HepG2 (cell line): ENCODE results near the gene PCAT7. TPM values are rescaled to one million over a fixed set of nuclear protein-coding genes. Genes with fewer than 3 reads are reported as not detected.

Source experiments
- ATAC-seq: fragments of 200-7000 bp; cut with Tn5 transposase; 3 replicates; pipeline ENCODE4 v1.9.1; 2020; ENCODE audit warnings: mild to moderate bottlenecking, moderate library complexity
- BruUV-seq: library from RNA; stranded (reverse); fragments of 400-500 nt; replicated peaks from 2 replicates; lab custom pipeline; 2021; lab: Mats Ljungman, UMichigan
- CTCF ChIA-PET: fragments of 300-600 bp; formaldehyde crosslinking; extraction: SDS; loops from one replicate; lab custom pipeline; 2021; ENCODE audit warnings: low total read pairs, inconsistent platforms, low intra/inter-chr PET ratio; lab: Yijun Ruan, JAX
- POLR2A ChIA-PET: fragments of 350-600 bp; sonication (Branson Sonifier 250); formaldehyde crosslinking; loops from one replicate; lab custom pipeline; 2020; ENCODE audit warnings: antibody characterized with exemption, inconsistent platforms; lab: Yijun Ruan, JAX
- DNase-seq: peaks from one replicate; pipeline ENCODE4 v3.0.0-alpha.2; 2015; ENCODE audit warnings: low spot score
- FAIRE-seq: peaks from 3 replicates; lab custom pipeline; 2011; peaks lifted over from hg19 to GRCh38; lab: Jason Lieb, UNC
- H2AFZ ChIP-seq: one replicate; pipeline ENCODE4 v1.6.1; 2011; ENCODE audit warnings: low read length, inconsistent platforms
- H3K27ac ChIP-seq: fragments of 300-600 bp; 3 replicates; pipeline ENCODE4 v1.8.0; 2011; ENCODE audit warnings: mixed run types, mild to moderate bottlenecking, mixed read lengths, low read length, inconsistent platforms; ENCODE audit not compliant: insufficient read depth; ENCODE audit errors: extremely low read length
- H3K27me3 ChIP-seq, 2 experiments: fragments of 200-600 bp in 1 of 2; 2 replicates in 1 of 2; 3 replicates in 1 of 2; pipeline versions ENCODE4 v1.6.0 to v1.8.0; 2011; ENCODE audit warnings: low read length in 2 of 2, mild to moderate bottlenecking in 2 of 2, moderate library complexity in 2 of 2, inconsistent platforms in 1 of 2; ENCODE audit not compliant: insufficient read depth in 2 of 2, control insufficient read depth in 1 of 2
- H3K36me3 ChIP-seq, 2 experiments: fragments of 200-600 bp in 1 of 2; replicated peaks in 1 of 2; 2 replicates in 1 of 2; 3 replicates in 1 of 2; pipeline versions ENCODE4 v1.5.1 to v1.8.0; 2011; ENCODE audit warnings: low read length in 2 of 2, inconsistent platforms in 1 of 2; ENCODE audit not compliant: insufficient read depth in 2 of 2, control insufficient read depth in 1 of 2
- H3K4me1 ChIP-seq: 2 replicates; pipeline ENCODE4 v1.5.1; 2012; ENCODE audit warnings: low read length, inconsistent platforms; ENCODE audit not compliant: insufficient read depth
- H3K4me2 ChIP-seq: 2 replicates; pipeline ENCODE4 v1.6.0; 2011; ENCODE audit warnings: low read depth, low read length, inconsistent platforms
- H3K4me3 ChIP-seq, 3 experiments: fragments of 200-600 bp in 1 of 3; sonication (generic), shearing (Covaris generic) in 1 of 3; replicated peaks in 1 of 3; 2 replicates each; pipeline ENCODE4 v1.5.1; 2011 to 2016; ENCODE audit warnings: low read length in 3 of 3, inconsistent platforms in 2 of 3, low read depth in 2 of 3, mild to moderate bottlenecking in 2 of 3, control low read depth in 1 of 3, mixed read lengths in 1 of 3; ENCODE audit not compliant: insufficient read depth in 1 of 3
- H3K79me2 ChIP-seq: one replicate; pipeline ENCODE4 v1.6.1; 2011; ENCODE audit warnings: low read length, inconsistent platforms; ENCODE audit not compliant: insufficient read depth
- H3K9ac ChIP-seq: 2 replicates; pipeline ENCODE4 v1.6.0; 2011; ENCODE audit warnings: mild to moderate bottlenecking, low read depth, low read length, inconsistent platforms; ENCODE audit not compliant: insufficient read depth
- H3K9me3 ChIP-seq: 2 replicates; pipeline ENCODE4 v1.5.1; 2012; ENCODE audit warnings: mild to moderate bottlenecking, low read length
- H4K20me1 ChIP-seq: 2 replicates; pipeline ENCODE4 v1.6.0; 2011; ENCODE audit warnings: inconsistent platforms, mild to moderate bottlenecking, low read length, moderate library complexity; ENCODE audit not compliant: insufficient read depth
- ESRRA ChIP-seq: sonication (generic); formaldehyde crosslinking; IDR thresholded peaks from 2 replicates; pipeline ENCODE4 v1.5.1; 2020; ENCODE audit warnings: mild to moderate bottlenecking, low read depth, missing genetic modification reagents
- PHF8 ChIP-seq: sonication (generic); formaldehyde crosslinking; IDR thresholded peaks from 2 replicates; pipeline ENCODE4 v1.5.0; 2020; ENCODE audit warnings: missing genetic modification reagents
- RFX3 ChIP-seq: IDR thresholded peaks from 2 replicates; pipeline ENCODE4 v1.6.1; 2016; ENCODE audit warnings: missing biosample characterization, missing genetic modification reagents
- SATB2 ChIP-seq: sonication (generic); formaldehyde crosslinking; IDR thresholded peaks from 2 replicates; pipeline ENCODE4 v1.5.0; 2020; ENCODE audit warnings: missing genetic modification reagents
- SETDB1 ChIP-seq: sonication (generic); formaldehyde crosslinking; IDR thresholded peaks from 2 replicates; pipeline ENCODE4 v1.5.1; 2020; ENCODE audit warnings: missing genetic modification reagents, mild to moderate bottlenecking, borderline replicate concordance
- TAF1 ChIP-seq: sonication (generic); formaldehyde crosslinking; IDR thresholded peaks from 2 replicates; pipeline ENCODE4 v1.4.0; 2020; ENCODE audit warnings: missing genetic modification reagents
- TFDP2 ChIP-seq: sonication (generic); formaldehyde crosslinking; IDR thresholded peaks from 2 replicates; pipeline ENCODE4 v1.4.0; 2020; ENCODE audit warnings: missing genetic modification reagents
- ZNF543 ChIP-seq: sonication (generic); formaldehyde crosslinking; IDR thresholded peaks from 2 replicates; pipeline ENCODE4 v1.4.0; 2020; ENCODE audit warnings: mild to moderate bottlenecking, missing genetic modification reagents
- ZNF598 ChIP-seq: sonication (generic); formaldehyde crosslinking; IDR thresholded peaks from 2 replicates; pipeline ENCODE4 v1.5.1; 2020; ENCODE audit warnings: mild to moderate bottlenecking, missing genetic modification reagents, borderline replicate concordance
- ZSCAN9 ChIP-seq: IDR thresholded peaks from 2 replicates; pipeline ENCODE4 v1.6.1; 2016; ENCODE audit warnings: borderline replicate concordance
- WGBS: methylation state at CpG from one replicate; pipeline ENCODE4 v1.1.6; 2017; ENCODE audit warnings: low lambda C conversion rate; 5-methylcytosine and 5-hydroxymethylcytosine counted together
- in situ Hi-C: cut with HindIII; loops from 2 replicates; pipeline ENCODE4 v1.10.0; 2017; ENCODE audit warnings: low pct_unique_long_range_greater_than_20kb; ENCODE audit not compliant: extremely low pct_ligation_motif_present
- intact Hi-C: fragments of 100-400 bp; cut with micrococcal nuclease; formaldehyde crosslinking; loops from one replicate; pipeline ENCODE4 v1.10.0; 2022; ENCODE audit not compliant: unreplicated experiment
- polyA plus RNA-seq, 8 experiments: library from polyadenylated mRNA; depleted of rRNA in 3 of 8; stranded (reverse) in 7 of 8; unstranded in 1 of 8; fragments of >200 nt; fragmentation: Illumina TruSeq in 4 of 8; extraction: Trizol in 4 of 8; gene quantifications; 2 replicates each; pipeline versions ENCODE4 v1.2.1 to v1.2.3, GENCODE V29; 2011 to 2016; ENCODE audit warnings: low read depth in 4 of 8, missing spikeins in 1 of 8, mixed read lengths in 1 of 8; ENCODE audit not compliant: insufficient read depth in 1 of 8
- total RNA-seq, 5 experiments: library from RNA; depleted of rRNA; stranded (reverse); fragments of >200 nt; fragmentation: Illumina TruSeq; extraction: Trizol; gene quantifications; 2 replicates each; pipeline ENCODE4 v1.2.3, GENCODE V29; 2016; ENCODE audit warnings: low read depth in 1 of 5
- TF ChIP-seq, protein P1 (sequence below): sonication (generic); formaldehyde crosslinking; IDR thresholded peaks from 2 replicates; pipeline ENCODE4 v1.4.0; 2020; ENCODE audit warnings: mild to moderate bottlenecking, missing genetic modification reagents
- TF ChIP-seq, protein P2 (sequence below): sonication (generic); formaldehyde crosslinking; IDR thresholded peaks from 2 replicates; pipeline ENCODE4 v1.5.1; 2020; ENCODE audit warnings: mild to moderate bottlenecking, missing genetic modification reagents, moderate library complexity

Gene PCAT7
- total and polyA plus RNA-seq, 2 of the 13 experiments (the other 11 are each of a cell fraction or from before 2014, with no cell fraction given), result 2.3 to 3.9 TPM

DNA sequence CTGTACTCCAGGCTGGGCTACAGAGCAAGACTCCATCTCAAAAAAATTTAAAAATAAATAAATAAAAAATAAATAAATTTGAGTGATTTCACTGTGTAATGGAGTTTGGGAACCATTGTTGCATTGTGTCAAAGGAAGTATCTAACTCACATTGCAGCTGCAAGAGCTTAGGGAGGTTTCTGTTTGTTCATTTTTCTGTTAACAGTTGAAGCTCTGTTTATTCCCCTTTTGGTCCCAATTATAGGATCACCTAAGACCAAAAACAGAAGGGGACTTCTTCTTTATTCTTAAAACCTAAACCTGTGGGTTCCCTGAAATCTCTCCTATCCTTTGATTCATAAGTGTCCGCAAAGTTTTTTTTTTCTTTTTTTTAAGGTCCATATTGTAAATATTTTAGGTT is 28.6 kb upstream of the PCAT7 start:
- Histone ChIP-seq H3K4me2 (no peak overlapping the region), H3K9ac (no peak overlapping the region)
- CTCF ChIA-PET, result no interaction called here
- TF ChIP-seq TAF1, result no peak
- no peak for TF ChIP-seq ZNF543
- no peak for TF ChIP-seq ZNF598
- TF ChIP-seq, protein P1, sequence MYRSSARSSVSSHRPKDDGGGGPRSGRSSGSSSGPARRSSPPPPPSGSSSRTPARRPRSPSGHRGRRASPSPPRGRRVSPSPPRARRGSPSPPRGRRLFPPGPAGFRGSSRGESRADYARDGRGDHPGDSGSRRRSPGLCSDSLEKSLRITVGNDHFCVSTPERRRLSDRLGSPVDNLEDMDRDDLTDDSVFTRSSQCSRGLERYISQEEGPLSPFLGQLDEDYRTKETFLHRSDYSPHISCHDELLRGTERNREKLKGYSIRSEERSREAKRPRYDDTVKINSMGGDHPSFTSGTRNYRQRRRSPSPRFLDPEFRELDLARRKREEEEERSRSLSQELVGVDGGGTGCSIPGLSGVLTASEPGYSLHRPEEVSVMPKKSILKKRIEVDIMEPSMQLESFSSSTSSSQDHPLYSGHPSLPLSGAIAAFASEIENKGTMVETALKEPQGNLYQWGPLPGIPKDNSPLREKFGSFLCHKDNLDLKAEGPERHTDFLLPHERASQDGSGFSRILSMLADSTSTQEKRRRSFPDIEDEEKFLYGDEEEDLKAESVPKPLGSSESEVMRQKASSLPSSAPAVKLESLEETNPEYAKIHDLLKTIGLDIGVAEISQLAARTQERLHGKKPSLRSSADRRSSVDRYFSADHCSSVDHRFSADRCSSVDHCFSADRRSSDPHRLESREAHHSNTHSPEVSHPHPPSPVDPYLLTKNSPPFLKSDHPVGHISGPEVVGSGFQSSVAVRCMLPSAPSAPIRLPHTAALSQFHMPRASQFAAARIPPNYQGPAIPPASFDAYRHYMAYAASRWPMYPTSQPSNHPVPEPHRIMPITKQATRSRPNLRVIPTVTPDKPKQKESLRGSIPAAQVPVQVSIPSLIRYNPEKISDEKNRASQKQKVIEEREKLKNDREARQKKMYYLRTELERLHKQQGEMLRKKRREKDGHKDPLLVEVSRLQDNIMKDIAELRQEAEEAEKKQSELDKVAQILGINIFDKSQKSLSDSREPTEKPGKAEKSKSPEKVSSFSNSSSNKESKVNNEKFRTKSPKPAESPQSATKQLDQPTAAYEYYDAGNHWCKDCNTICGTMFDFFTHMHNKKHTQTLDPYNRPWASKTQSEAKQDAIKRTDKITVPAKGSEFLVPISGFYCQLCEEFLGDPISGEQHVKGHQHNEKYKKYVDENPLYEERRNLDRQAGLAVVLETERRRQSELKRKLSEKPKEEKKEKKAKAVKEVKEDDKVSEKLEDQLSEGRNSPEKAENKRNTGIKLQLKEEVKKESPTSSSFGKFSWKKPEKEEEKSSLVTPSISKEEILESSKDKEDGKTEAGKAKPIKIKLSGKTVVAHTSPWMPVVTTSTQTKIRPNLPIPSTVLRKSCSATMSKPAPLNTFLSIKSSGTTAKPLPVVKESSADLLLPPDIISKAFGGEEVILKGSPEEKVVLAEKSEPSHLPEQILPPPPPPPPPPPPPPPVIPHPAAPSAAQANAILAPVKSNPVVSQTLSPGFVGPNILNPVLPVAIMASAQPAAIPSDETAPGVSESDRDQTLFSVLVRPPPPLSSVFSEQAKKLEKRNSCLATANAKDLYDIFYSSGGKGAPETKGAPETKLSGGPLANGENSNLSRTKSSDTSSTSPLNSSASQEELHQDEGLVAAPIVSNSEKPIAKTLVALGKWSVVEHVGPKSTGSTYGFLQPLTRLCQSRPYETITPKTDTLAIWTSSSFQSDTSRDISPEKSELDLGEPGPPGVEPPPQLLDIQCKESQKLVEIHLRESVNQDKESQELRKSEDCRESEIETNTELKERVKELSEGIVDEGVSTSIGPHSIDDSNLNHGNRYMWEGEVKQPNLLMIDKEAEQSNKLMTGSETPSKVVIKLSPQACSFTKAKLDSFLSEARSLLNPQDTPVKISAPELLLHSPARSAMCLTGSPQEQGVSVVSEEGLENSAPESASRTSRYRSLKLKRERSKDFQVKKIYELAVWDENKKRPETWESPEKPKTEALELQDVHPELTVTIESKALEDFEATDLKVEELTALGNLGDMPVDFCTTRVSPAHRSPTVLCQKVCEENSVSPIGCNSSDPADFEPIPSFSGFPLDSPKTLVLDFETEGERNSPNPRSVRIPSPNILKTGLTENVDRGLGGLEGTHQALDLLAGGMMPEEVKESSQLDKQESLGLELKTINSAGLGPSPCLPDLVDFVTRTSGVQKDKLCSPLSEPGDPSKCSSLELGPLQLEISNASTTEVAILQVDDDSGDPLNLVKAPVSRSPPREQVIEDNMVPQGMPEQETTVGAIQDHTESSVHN (CRISPR knock-in tag), result no peak
- TF ChIP-seq, protein P2, sequence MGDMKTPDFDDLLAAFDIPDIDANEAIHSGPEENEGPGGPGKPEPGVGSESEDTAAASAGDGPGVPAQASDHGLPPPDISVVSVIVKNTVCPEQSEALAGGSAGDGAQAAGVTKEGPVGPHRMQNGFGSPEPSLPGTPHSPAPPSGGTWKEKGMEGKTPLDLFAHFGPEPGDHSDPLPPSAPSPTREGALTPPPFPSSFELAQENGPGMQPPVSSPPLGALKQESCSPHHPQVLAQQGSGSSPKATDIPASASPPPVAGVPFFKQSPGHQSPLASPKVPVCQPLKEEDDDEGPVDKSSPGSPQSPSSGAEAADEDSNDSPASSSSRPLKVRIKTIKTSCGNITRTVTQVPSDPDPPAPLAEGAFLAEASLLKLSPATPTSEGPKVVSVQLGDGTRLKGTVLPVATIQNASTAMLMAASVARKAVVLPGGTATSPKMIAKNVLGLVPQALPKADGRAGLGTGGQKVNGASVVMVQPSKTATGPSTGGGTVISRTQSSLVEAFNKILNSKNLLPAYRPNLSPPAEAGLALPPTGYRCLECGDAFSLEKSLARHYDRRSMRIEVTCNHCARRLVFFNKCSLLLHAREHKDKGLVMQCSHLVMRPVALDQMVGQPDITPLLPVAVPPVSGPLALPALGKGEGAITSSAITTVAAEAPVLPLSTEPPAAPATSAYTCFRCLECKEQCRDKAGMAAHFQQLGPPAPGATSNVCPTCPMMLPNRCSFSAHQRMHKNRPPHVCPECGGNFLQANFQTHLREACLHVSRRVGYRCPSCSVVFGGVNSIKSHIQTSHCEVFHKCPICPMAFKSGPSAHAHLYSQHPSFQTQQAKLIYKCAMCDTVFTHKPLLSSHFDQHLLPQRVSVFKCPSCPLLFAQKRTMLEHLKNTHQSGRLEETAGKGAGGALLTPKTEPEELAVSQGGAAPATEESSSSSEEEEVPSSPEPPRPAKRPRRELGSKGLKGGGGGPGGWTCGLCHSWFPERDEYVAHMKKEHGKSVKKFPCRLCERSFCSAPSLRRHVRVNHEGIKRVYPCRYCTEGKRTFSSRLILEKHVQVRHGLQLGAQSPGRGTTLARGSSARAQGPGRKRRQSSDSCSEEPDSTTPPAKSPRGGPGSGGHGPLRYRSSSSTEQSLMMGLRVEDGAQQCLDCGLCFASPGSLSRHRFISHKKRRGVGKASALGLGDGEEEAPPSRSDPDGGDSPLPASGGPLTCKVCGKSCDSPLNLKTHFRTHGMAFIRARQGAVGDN, result no peak
- TF ChIP-seq RFX3 (CRISPR knock-in tag), result no peak
- no peak for TF ChIP-seq PHF8 (CRISPR knock-in tag)
- no peak for TF ChIP-seq SATB2 (CRISPR knock-in tag)
- TF ChIP-seq ZSCAN9, result no peak
- TF ChIP-seq TFDP2, result no peak
- no peak for TF ChIP-seq SETDB1 (CRISPR knock-in tag)
- no peak for TF ChIP-seq ESRRA

More for the DNA sequence above, 28.6 kb upstream of the PCAT7 start:
- intact Hi-C loops, result no loop called here
- no peak overlapping the region for H3K27ac ChIP-seq
- DNase-seq, result no peak
- H3K27me3 ChIP-seq, result no peaks in the 10 kb centered on the region
- H4K20me1 ChIP-seq, result no peaks in the 10 kb centered on the region
- no peaks in the 10 kb centered on the region for H3K36me3 ChIP-seq
- H3K4me1 ChIP-seq, result no peaks in the 10 kb centered on the region
- in situ Hi-C loops, result no loop called here
- FAIRE-seq, result no peak
- no peak for ATAC-seq
- WGBS, result 100% methylated on average over 1 of the region's 1 CpG
- no peak overlapping the region for H3K4me3 ChIP-seq
- POLR2A ChIA-PET, result no interaction called here
- no TSS peak for BruUV-seq
- H3K79me2 ChIP-seq, result peaks cover 1% of the 10 kb centered on the region
- H3K9me3 ChIP-seq, result no peaks in the 10 kb centered on the region
- no peak overlapping the region for H2AFZ ChIP-seq
